SKM-1 treated with dmso at 0.1 percent for 144 hours (cell line): ENCODE data around the gene P2RY14.

Experiments
- DNase-seq: peaks from one replicate; lab custom pipeline; 2025; ENCODE audit not compliant: unreplicated experiment; lab: John Stamatoyannopoulos, UW

The P2RY14 gene

GRCh38 chr3:151301787-151302186 lies 23.4 kb upstream of the P2RY14 start:
- no peak for DNase-seq

DNA sequence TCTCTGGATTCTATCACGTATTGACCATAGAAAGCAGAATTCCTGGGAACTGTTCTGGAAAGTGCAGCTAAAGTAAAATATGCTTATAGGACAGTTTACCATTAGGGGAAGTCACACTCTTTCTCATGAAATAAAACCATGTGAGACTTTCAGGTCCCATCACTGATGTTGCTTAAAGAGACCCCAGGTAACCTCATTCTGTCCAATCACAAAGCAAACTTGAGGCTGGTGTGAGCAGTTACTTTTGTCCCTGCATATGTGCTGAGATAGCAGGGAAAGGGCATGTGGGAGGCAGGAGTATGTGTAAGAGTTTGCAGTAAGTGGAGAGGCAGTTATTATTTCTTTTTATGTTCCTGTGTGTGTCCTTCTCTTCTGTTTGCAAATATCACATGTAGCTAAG lies 22.2 kb upstream of the P2RY14 start:
- no peak for DNase-seq

- no peak for DNase-seq
Measured at GRCh38 chr3:151299006-151299405, 20.7 kb upstream of the P2RY14 start.

GRCh38 chr3:151297429-151297828 lies 19.1 kb upstream of the P2RY14 start:
- no peak for DNase-seq

GRCh38 chr3:151296226-151296625 lies 17.9 kb upstream of the P2RY14 start:
- no peak for DNase-seq

- DNase-seq, result no peak
Measured at GRCh38 chr3:151293127-151293526, 14.8 kb upstream of the P2RY14 start.

DNA sequence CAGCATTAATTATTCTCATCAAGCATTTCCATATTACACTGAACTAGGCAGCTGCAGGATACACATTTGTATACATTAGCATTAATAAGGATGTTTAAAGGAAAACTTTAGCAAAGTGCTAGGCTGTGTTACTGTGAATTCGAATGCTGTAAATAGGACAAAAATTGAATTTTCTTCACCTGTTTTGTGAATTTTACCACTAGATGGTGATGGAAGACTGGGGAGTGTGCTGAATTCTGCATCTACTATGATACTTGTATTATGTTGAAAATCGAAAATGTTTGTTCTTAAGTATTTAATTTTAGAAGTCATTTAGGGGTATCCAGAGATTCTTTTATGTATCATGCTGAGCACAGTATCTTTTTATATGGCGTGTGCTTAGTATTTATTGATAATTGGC lies 12.3 kb upstream of the P2RY14 start:
- peak; percentile 45 for DNase-seq

DNA sequence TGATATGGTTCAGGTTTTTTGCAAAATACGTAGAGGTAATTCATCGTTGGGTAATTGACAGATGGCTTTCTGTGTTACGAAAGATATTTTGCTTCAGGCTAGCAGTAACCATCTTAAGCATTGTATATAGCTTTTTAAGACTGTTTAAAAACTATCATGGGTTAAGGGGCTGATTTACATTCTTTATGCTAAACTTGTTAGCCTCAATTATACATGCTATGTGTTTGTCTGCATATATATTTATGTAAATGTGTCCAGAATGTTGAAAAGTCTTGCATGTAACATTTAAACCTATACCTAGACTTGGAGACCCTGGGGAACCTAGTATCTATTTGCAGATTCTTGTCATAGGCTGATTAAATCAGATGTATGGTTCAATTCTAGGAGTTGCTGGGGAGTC lies 11.1 kb upstream of the P2RY14 start:
- no peak for DNase-seq

- DNase-seq, result no peak
Measured at GRCh38 chr3:151285940-151286339, 7.6 kb upstream of the P2RY14 start.

- no peak for DNase-seq
Measured at GRCh38 chr3:151283907-151284461, 5.6 kb upstream of the P2RY14 start.

- DNase-seq, result no peak
Measured at GRCh38 chr3:151283387-151283786, 5.0 kb upstream of the P2RY14 start.

DNA sequence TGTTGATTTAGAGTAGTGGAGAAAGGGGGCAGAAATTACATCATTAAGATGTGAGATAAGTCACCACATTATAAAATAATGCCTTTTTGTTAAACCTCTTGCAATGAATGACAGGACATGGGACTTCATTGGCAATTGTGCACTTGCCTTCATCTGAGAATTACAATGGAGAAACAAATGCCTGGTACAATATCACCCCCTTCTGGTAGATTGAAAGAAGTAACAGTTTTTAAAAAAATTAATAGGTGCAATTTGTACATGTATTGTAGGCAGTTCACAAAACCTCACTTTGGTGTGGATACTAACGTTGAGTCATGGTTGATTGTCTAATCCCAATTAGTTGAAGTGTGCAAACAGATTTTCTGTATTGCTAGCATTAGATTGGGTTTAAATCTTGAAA lies 4.6 kb upstream of the P2RY14 start:
- peak; percentile 67 for DNase-seq

GRCh38 chr3:151281671-151282324 lies 3.5 kb upstream of the P2RY14 start:
- DNase-seq, result no peak

GRCh38 chr3:151276687-151277042 lies 1.7 kb downstream of the P2RY14 start:
- DNase-seq, result no peak

DNA sequence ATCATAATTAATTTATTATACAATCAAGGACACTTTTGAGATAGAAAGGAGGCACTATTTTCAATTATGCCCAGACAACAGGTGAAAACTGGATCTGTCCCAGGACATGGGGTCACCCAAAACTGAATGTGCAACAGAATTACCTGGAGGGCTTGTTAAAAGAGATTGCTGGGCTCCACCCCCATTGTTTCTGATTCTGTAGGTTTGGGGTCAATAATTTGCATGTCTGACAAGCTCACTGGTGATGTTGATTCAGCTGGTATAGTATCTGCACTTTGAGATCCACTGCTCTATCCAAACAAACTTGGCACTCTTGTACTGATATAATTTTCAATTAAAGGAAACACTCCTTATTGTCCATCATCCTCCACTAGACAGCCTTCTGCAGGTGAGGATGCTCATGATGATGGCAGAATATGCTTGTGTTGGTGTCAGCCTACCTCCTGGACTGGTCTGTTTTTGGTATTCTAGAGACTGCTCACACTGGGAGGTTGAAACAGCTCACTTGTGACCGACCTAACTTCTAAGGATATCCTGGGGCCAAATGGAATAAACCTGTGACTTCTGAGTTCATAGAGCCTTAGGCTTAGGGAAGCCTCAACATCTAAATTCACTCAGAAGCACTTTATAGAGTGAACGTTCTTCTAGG lies 2.2 kb downstream of the P2RY14 start:
- no peak for DNase-seq

DNA sequence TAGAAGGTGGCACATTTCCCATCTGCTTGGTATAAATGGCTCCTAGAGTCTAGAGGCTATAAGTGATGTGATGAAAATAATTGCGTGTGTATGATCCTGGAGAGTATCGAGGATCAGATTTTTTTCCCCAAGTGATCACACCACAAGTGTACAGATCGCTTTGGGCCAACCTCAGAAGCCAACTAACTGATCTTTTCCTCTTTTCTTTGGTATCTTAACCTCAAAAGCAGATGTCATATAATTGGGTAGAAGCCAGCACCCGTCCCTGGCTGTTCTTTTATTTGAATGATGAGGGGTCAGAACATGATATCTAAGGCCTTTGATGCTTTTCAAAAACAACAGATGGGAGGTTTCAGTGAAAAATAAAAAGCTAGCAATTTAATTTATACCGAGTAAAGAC lies 3.3 kb downstream of the P2RY14 start:
- no peak for DNase-seq

- DNase-seq, result no peak
Measured at GRCh38 chr3:151269631-151270030, 8.7 kb downstream of the P2RY14 start.

GRCh38 chr3:151268267-151269235 lies 9.8 kb downstream of the P2RY14 start:
- DNase-seq, result no peak

GRCh38 chr3:151267066-151267465 lies 11.3 kb downstream of the P2RY14 start:
- DNase-seq, result no peak

DNA sequence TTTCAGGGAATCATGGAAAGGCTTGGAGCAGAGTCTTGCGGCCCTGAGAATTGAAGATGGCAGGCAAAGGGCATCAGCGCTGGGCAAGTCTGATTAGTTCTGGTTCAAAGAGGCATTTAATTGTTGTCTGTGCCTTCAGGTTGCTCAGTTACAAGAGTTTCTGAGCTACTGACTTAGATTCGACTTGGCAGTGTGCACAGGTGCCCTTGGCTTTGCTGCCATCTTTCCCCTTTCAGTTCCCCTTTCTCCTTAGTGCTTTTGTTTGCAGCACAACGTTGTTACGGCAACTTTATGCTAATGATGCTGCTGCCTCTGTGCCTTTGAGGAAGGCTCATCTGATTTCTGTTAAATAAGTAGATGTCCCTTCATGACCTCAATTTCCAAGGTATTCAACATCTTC lies 12.5 kb downstream of the P2RY14 start:
- DNase-seq, result peak; percentile 78

- DNase-seq, result no peak
Measured at GRCh38 chr3:151265166-151265565, 13.2 kb downstream of the P2RY14 start.

GRCh38 chr3:151264605-151265004 lies 13.7 kb downstream of the P2RY14 start:
- no peak for DNase-seq
